Chondrocyte (in vitro differentiated cells): ENCODE data around the gene DGKB. TPM values are rescaled to one million over a fixed set of nuclear protein-coding genes. Genes with fewer than 3 reads are reported as not detected.

Experiments used
- DNase-seq: peaks from one replicate; pipeline ENCODE4 v3.0.0; 2021; ENCODE audit warnings: mixed read lengths, low spot score
- H3K27ac Mint-ChIP-seq: one replicate; pipeline ENCODE4 v1.8.0; 2021; ENCODE audit warnings: mild to moderate bottlenecking, moderate library complexity, mixed read lengths; ENCODE audit not compliant: unreplicated experiment
- H3K27me3 Mint-ChIP-seq: 2 replicates; pipeline ENCODE4 v1.8.0; 2021; ENCODE audit warnings: low read depth, mixed read lengths
- H3K36me3 Mint-ChIP-seq: 2 replicates; pipeline ENCODE4 v1.8.0; 2021; ENCODE audit warnings: low read depth, mixed read lengths
- H3K4me1 Mint-ChIP-seq: 2 replicates; pipeline ENCODE4 v1.8.0; 2021; ENCODE audit warnings: low read depth, mild to moderate bottlenecking, mixed read lengths
- H3K4me3 Mint-ChIP-seq: one replicate; pipeline ENCODE4 v1.8.0; 2021; ENCODE audit warnings: mild to moderate bottlenecking, moderate library complexity, mixed read lengths; ENCODE audit not compliant: unreplicated experiment
- H3K9me3 Mint-ChIP-seq: 2 replicates; pipeline ENCODE4 v1.8.0; 2021; ENCODE audit warnings: low read depth, mixed read lengths
- CTCF ChIP-seq: fragments of 200-600 bp; sonication (generic); IDR thresholded peaks from 2 replicates; pipeline ENCODE4 v1.5.0; 2021; ENCODE audit warnings: antibody characterized with exemption, mild to moderate bottlenecking, moderate library complexity
- long read RNA-seq: library from polyadenylated mRNA; stranded (forward); transcript quantifications from one replicate; pipeline ENCODE4 v2.0.0, GENCODE V29; 2021
- total RNA-seq: library from RNA; stranded (reverse); gene quantifications from 3 replicates; pipeline ENCODE4 v1.2.1, GENCODE V29; 2021

The DGKB gene
- total RNA-seq, result 0.13 to 0.60 TPM (median 0.41 TPM) in 3 replicates
- long read RNA-seq, partial matches to known transcripts, result 0 of 1 reads
- long read RNA-seq, other reads (novel, unspliced or antisense), result 1 of 1 reads

- no peak within 1 kb of the TSS for H3K27ac Mint-ChIP-seq
- no peaks in the 10 kb centered on the region for H3K27me3 Mint-ChIP-seq
- H3K36me3 Mint-ChIP-seq, result no peaks in the 10 kb centered on the region
- H3K4me3 Mint-ChIP-seq, result no peak within 1 kb of the TSS
- H3K4me1 Mint-ChIP-seq, result peaks cover 5% of the 10 kb centered on the region
- H3K9me3 Mint-ChIP-seq, result no peaks in the 10 kb centered on the region
- TF ChIP-seq CTCF, result no peak
- no peak for DNase-seq
These were observed at the start of gene DGKB for GRCh38 chr7:14902589-14903067. DGKB (minus strand) TSS chr7:14902751.

GRCh38 chr7:14950013-14950412, 47.5 kb upstream of the DGKB start:
- DNase-seq, result no peak
- H3K27ac Mint-ChIP-seq, result no peak overlapping the region
- no peaks in the 10 kb centered on the region for H3K36me3 Mint-ChIP-seq
- TF ChIP-seq CTCF, result no peak
- no peak overlapping the region for H3K4me3 Mint-ChIP-seq
- no peaks in the 10 kb centered on the region for H3K27me3 Mint-ChIP-seq
- no peaks in the 10 kb centered on the region for H3K4me1 Mint-ChIP-seq
- H3K9me3 Mint-ChIP-seq, result peaks cover 5% of the 10 kb centered on the region

GRCh38 chr7:14938181-14938580, 35.6 kb upstream of the DGKB start:
- Mint-ChIP-seq H3K27ac (no peak overlapping the region), H3K27me3 (no peaks in the 10 kb centered on the region), H3K4me3 (no peak overlapping the region), H3K4me1 (peaks cover 4% of the 10 kb centered on the region), H3K36me3 (no peaks in the 10 kb centered on the region), H3K9me3 (no peaks in the 10 kb centered on the region)
- no peak for DNase-seq
- no peak for TF ChIP-seq CTCF

- Mint-ChIP-seq H3K4me1 (peaks cover 4% of the 10 kb centered on the region), H3K4me3 (no peak overlapping the region), H3K27me3 (no peaks in the 10 kb centered on the region), H3K36me3 (no peaks in the 10 kb centered on the region), H3K27ac (no peak overlapping the region), H3K9me3 (no peaks in the 10 kb centered on the region)
- no peak for DNase-seq
- TF ChIP-seq CTCF, result no peak
These were observed 35.0 kb upstream of the DGKB start for GRCh38 chr7:14937581-14937980.

- DNase-seq, result no peak
- Mint-ChIP-seq H3K27ac (no peak overlapping the region), H3K4me3 (no peak overlapping the region), H3K36me3 (no peaks in the 10 kb centered on the region), H3K27me3 (no peaks in the 10 kb centered on the region), H3K4me1 (peaks cover 4% of the 10 kb centered on the region), H3K9me3 (no peaks in the 10 kb centered on the region)
- TF ChIP-seq CTCF, result no peak
These were observed 34.0 kb upstream of the DGKB start for GRCh38 chr7:14936554-14936953.
